A549 (cell line): Measurements from ENCODE around the gene CNIH1. TPM values are rescaled to one million over a fixed set of nuclear protein-coding genes. Genes with fewer than 3 reads are reported as not detected.

Experiments used
- ATAC-seq, 2 experiments: fragments of 200-7000 bp in 1 of 2; fragments of >200 bp in 1 of 2; cut with Nextera tagmentation in 1 of 2; cut with Tn5 transposase in 1 of 2; 3 replicates each; pipeline versions ENCODE4 v1.8.0 to v1.9.1; 2018 to 2020; ENCODE audit warnings: mild to moderate bottlenecking in 1 of 2, moderate library complexity in 1 of 2
- CTCF ChIA-PET: fragments of 300-600 bp; sonication (Branson Sonifier 250); formaldehyde crosslinking; extraction: SDS; loops from one replicate; lab custom pipeline; 2021; ENCODE audit warnings: antibody characterized with exemption, inconsistent platforms; lab: Yijun Ruan, JAX
- POLR2A ChIA-PET: fragments of 350-600 bp; formaldehyde crosslinking; extraction: SDS; loops from one replicate; lab custom pipeline; 2021; ENCODE audit warnings: antibody characterized with exemption, inconsistent platforms; lab: Yijun Ruan, JAX
- DNase-seq, 2 experiments: peaks; one replicate each; pipeline versions ENCODE4 v3.0.0 to v3.0.0-alpha.2; 2011 to 2016; ENCODE audit warnings: low read depth in 1 of 2, low spot score in 1 of 2
- FAIRE-seq: peaks from 2 replicates; lab custom pipeline; 2011; peaks lifted over from hg19 to GRCh38; lab: Jason Lieb, UNC
- H3K27ac ChIP-seq, 2 experiments: fragments of >200 bp; sonication (Bioruptor Twin); formaldehyde crosslinking; 3 replicates each; pipeline ENCODE4 v1.5.1; 2016 to 2017
- H3K4me1 ChIP-seq: fragments of >200 bp; sonication (Bioruptor Twin); formaldehyde crosslinking; 3 replicates; pipeline ENCODE4 v1.6.1; 2016
- H3K4me2 ChIP-seq: fragments of >200 bp; sonication (Bioruptor Twin); formaldehyde crosslinking; 3 replicates; pipeline ENCODE4 v1.6.1; 2016
- H3K4me3 ChIP-seq: fragments of >200 bp; sonication (Bioruptor Twin); formaldehyde crosslinking; 3 replicates; pipeline ENCODE4 v1.5.1; 2016
- H3K9me3 ChIP-seq: fragments of >200 bp; sonication (Bioruptor Twin); formaldehyde crosslinking; 3 replicates; pipeline ENCODE4 v1.6.1; 2016
- ATOH8 ChIP-seq: fragments of 250-450 bp; sonication (Bioruptor Pico); IDR thresholded peaks from 2 replicates; pipeline ENCODE4 v1.5.0; 2020; ENCODE audit warnings: low read depth, mild to moderate bottlenecking, moderate library complexity
- CTCF ChIP-seq: fragments of >200 bp; sonication (Bioruptor Twin); formaldehyde crosslinking; IDR thresholded peaks from 3 replicates; pipeline ENCODE4 v1.5.1; 2016
- EHF ChIP-seq: fragments of 250-450 bp; sonication (Bioruptor Pico); IDR thresholded peaks from 2 replicates; pipeline ENCODE4 v1.5.0; 2020; ENCODE audit warnings: mild to moderate bottlenecking
- EHMT2 ChIP-seq: fragments of 200-600 bp; sonication (generic); IDR thresholded peaks from 2 replicates; pipeline ENCODE4 v1.6.1; 2016; ENCODE audit warnings: antibody characterized with exemption, low read depth, mild to moderate bottlenecking, moderate library complexity
- ELK1 ChIP-seq: fragments of 150-350 bp; IDR thresholded peaks from 2 replicates; pipeline ENCODE4 v1.6.1; 2014; ENCODE audit warnings: low read depth, mild to moderate bottlenecking, low read length
- HES2 ChIP-seq: fragments of >200 bp; sonication (Bioruptor Twin); formaldehyde crosslinking; IDR thresholded peaks from 2 replicates; pipeline ENCODE4 v1.6.1; 2016
- HMGXB4 ChIP-seq: fragments of 250-450 bp; sonication (Bioruptor Pico); IDR thresholded peaks from 2 replicates; pipeline ENCODE4 v1.5.0; 2021; ENCODE audit warnings: mild to moderate bottlenecking, moderate library complexity, borderline replicate concordance
- KDM5A ChIP-seq: fragments of 200-600 bp; sonication (generic); IDR thresholded peaks from 2 replicates; pipeline ENCODE4 v1.6.1; 2016; ENCODE audit warnings: antibody characterized with exemption, mild to moderate bottlenecking
- NPAS2 ChIP-seq: fragments of 250-450 bp; sonication (Bioruptor Pico); IDR thresholded peaks from 2 replicates; pipeline ENCODE4 v1.8.0; 2022; ENCODE audit warnings: mild to moderate bottlenecking, moderate library complexity, borderline replicate concordance
- NR3C1 ChIP-seq: fragments of >200 bp; sonication (Bioruptor Twin); formaldehyde crosslinking; IDR thresholded peaks from 3 replicates; pipeline ENCODE4 v1.6.1; 2017
- PBX3 ChIP-seq: IDR thresholded peaks from 2 replicates; pipeline ENCODE4 v1.6.1; 2012
- POLR2A ChIP-seq: IDR thresholded peaks from 2 replicates; pipeline ENCODE4 v1.6.1; 2012; ENCODE audit warnings: mild to moderate bottlenecking, low read length
- POLR2AphosphoS2 ChIP-seq: conservative IDR thresholded peaks from 2 replicates; pipeline ENCODE4 v1.6.1; 2012; ENCODE audit warnings: low read length, improper control_type of control experiment, inconsistent platforms
- REST ChIP-seq: fragments of 200-600 bp; sonication (generic); IDR thresholded peaks from 2 replicates; pipeline ENCODE4 v1.6.1; 2016; ENCODE audit warnings: antibody characterized with exemption, mild to moderate bottlenecking, moderate library complexity
- TFCP2L1 ChIP-seq: fragments of 250-450 bp; sonication (Bioruptor Pico); IDR thresholded peaks from 2 replicates; pipeline ENCODE4 v1.5.0; 2021; ENCODE audit warnings: mild to moderate bottlenecking
- ZC3H11A ChIP-seq: fragments of 450-650 bp; IDR thresholded peaks from 2 replicates; pipeline ENCODE4 v1.6.1; 2014; ENCODE audit warnings: antibody characterized with exemption, mild to moderate bottlenecking
- ZNF302 ChIP-seq: fragments of 250-450 bp; sonication (Bioruptor Pico); IDR thresholded peaks from 2 replicates; pipeline ENCODE4 v1.9.0; 2021; ENCODE audit warnings: inconsistent platforms, mild to moderate bottlenecking, moderate library complexity
- WGBS: methylation state at CpG from one replicate; pipeline ENCODE4 v1.1.6; 2017; ENCODE audit errors: missing lambda C conversion rate; 5-methylcytosine and 5-hydroxymethylcytosine counted together
- polyA plus RNA-seq, 4 experiments: library from polyadenylated mRNA; depleted of rRNA in 3 of 4; stranded (reverse); fragments of >200 nt; fragmentation: RNase III in 1 of 4; extraction: RNeasy Plus Mini Kit Qiagen cat#74134 plus additional on column Dnase treatment in 1 of 4; gene quantifications; 2 replicates in 3 of 4; 3 replicates in 1 of 4; pipeline ENCODE4 v1.2.3, GENCODE V29; 2011 to 2017

The CNIH1 gene
- polyA plus RNA-seq, 2 of the 4 experiments (the other 2 are of a cell fraction) = 337 to 411 TPM

- no peak for TF ChIP-seq REST
These were observed 15.5 kb downstream of the CNIH1 start (continued) for GRCh38 chr14:54425537-54426274.

GRCh38 chr14:54425068-54425467 lies 16.1 kb downstream of the CNIH1 start:
- TF ChIP-seq POLR2AphosphoS2 (no peak), ZC3H11A (no peak), KDM5A (no peak)
- ChIA-PET POLR2A (no interaction called here), CTCF (interaction anchor here (0.6 to 1.0 kb wide), 2 partner anchors 14 to 265 kb away, joined by 3 read pairs; no protein-coding TSS in a partner anchor)
- Histone ChIP-seq H3K4me2 (no peak overlapping the region), H3K27ac (no peak overlapping the region), H3K9me3 (no peaks in the 10 kb centered on the region), H3K4me1 (no peaks in the 10 kb centered on the region), H3K4me3 (no peak overlapping the region)
- 87% methylated on average over 2 of the region's 2 CpGs for WGBS
- DNase-seq (no peak), ATAC-seq (no peak), FAIRE-seq (no peak)

- H3K4me3 ChIP-seq = no peak overlapping the region
These were observed 16.7 kb downstream of the CNIH1 start for GRCh38 chr14:54424479-54424901.

More at GRCh38 chr14:54424479-54424901, 16.7 kb downstream of the CNIH1 start:
- Histone ChIP-seq H3K4me2 (no peak overlapping the region), H3K9me3 (no peaks in the 10 kb centered on the region), H3K27ac (no peak overlapping the region), H3K4me1 (no peaks in the 10 kb centered on the region)
- 80% methylated on average over 4 of the region's 4 CpGs for WGBS
- no peak for DNase-seq
- CTCF ChIA-PET = interaction anchor here (1.0 to 1.2 kb wide), 3 partner anchors 14 to 349 kb away, joined by 3 to 4 read pairs (median 3); no protein-coding TSS in a partner anchor
- no peak for ATAC-seq
- no peak for TF ChIP-seq HMGXB4
- TF ChIP-seq ELK1 = no peak
- no peak for TF ChIP-seq NR3C1
- no peak for TF ChIP-seq NPAS2 (CRISPR knock-in tag)
- no peak for TF ChIP-seq HES2
- TF ChIP-seq KDM5A = no peak
- TF ChIP-seq EHMT2 = no peak
- TF ChIP-seq REST = no peak
- TF ChIP-seq TFCP2L1 (CRISPR knock-in tag) = no peak
- no peak for TF ChIP-seq ATOH8
- TF ChIP-seq POLR2A = no peak
- TF ChIP-seq EHF (CRISPR knock-in tag) = no peak
- no peak for TF ChIP-seq PBX3
- no peak for TF ChIP-seq CTCF
- no peak for TF ChIP-seq ZC3H11A
- no peak for TF ChIP-seq ZNF302 (CRISPR knock-in tag)
- no peak for FAIRE-seq
- POLR2A ChIA-PET = no interaction called here
